Stimulated activated CD4-positive, alpha-beta T cell treated with anti-CD3 and anti-CD28 coated beads, Interleukin-1b, Interleukin-23, amount 100 ng/mL, for 48 hours (primary cell): ENCODE results near the gene RAET1E.
"Not testable (repeated sequence)": the region's sequence is repeated elsewhere in the genome, so short reads cannot be mapped to it uniquely, and the experiment has no call there.

Source experiments
- DNase-seq: peaks from one replicate; pipeline ENCODE4 v3.0.0-alpha.2; 2020

RAET1E gene

GRCh38 chr6:149887343-149887742 is 10.6 kb downstream of the RAET1E start:
- DNase-seq: no peak

GRCh38 chr6:149885888-149886287 is 12.0 kb downstream of the RAET1E start:
- no peak for DNase-seq

- DNase-seq: no peak
Observed at GRCh38 chr6:149884617-149885016, 13.3 kb downstream of the RAET1E start.

- DNase-seq: no peak
Observed at GRCh38 chr6:149884215-149884614, 13.7 kb downstream of the RAET1E start.

- DNase-seq: no peak
Observed at GRCh38 chr6:149881860-149882259, 16.1 kb downstream of the RAET1E start.

GRCh38 chr6:149881066-149881766 is 16.7 kb downstream of the RAET1E start:
- DNase-seq: no peak

GRCh38 chr6:149877659-149878058 is 20.3 kb downstream of the RAET1E start:
- DNase-seq: no peak

GRCh38 chr6:149876241-149876933 is 21.5 kb downstream of the RAET1E start:
- no peak for DNase-seq

GRCh38 chr6:149872233-149872632 is 25.7 kb downstream of the RAET1E start:
- no peak for DNase-seq

- DNase-seq: no peak
Observed at GRCh38 chr6:149871182-149871581, 26.7 kb downstream of the RAET1E start.

- DNase-seq: no peak
Observed at GRCh38 chr6:149869275-149869892, 28.5 kb downstream of the RAET1E start.

- no peak for DNase-seq
Observed at GRCh38 chr6:149867876-149868640, 29.9 kb downstream of the RAET1E start.

- no peak for DNase-seq
Observed at GRCh38 chr6:149864578-149865535, 33.1 kb downstream of the RAET1E start.

- peak; percentile 82 for DNase-seq
Observed at GRCh38 chr6:149863698-149864577, 34.0 kb downstream of the RAET1E start, which contains the start of gene LRP11. Gene LRP11 (minus strand): TSS chr6:149864359. CDS start chr6:149864020, 339 bp downstream.

GRCh38 chr6:149862922-149863697 is 34.8 kb downstream of the RAET1E start:
- peak; percentile 24 for DNase-seq

GRCh38 chr6:149862424-149862738 is 35.5 kb downstream of the RAET1E start:
- not testable (repeated sequence) for DNase-seq

- no peak for DNase-seq
Observed at GRCh38 chr6:149861603-149862423, 36.1 kb downstream of the RAET1E start.

- no peak for DNase-seq
Observed at GRCh38 chr6:149860834-149861602, 36.9 kb downstream of the RAET1E start.

- DNase-seq: no peak
Observed at GRCh38 chr6:149860513-149860833, 37.4 kb downstream of the RAET1E start.
